HepG2 (cell line): ENCODE measurements around the gene AMBRA1. TPM values are rescaled to one million over a fixed set of nuclear protein-coding genes. Genes with fewer than 3 reads are reported as not detected.

Experiments used
- ATF7 ChIP-seq, 2 experiments: fragments of 450-650 bp in 1 of 2; sonication (generic) in 1 of 2; formaldehyde crosslinking in 1 of 2; IDR thresholded peaks; 2 replicates each; pipeline versions ENCODE4 v1.4.0 to v1.6.1; 2016 to 2020; ENCODE audit warnings: antibody characterized with exemption in 1 of 2, mild to moderate bottlenecking in 1 of 2, missing genetic modification reagents in 1 of 2
- CC2D1A ChIP-seq: sonication (generic); formaldehyde crosslinking; IDR thresholded peaks from 2 replicates; pipeline ENCODE4 v1.8.1; 2023; ENCODE audit warnings: mild to moderate bottlenecking, missing genetic modification reagents
- HDAC6 ChIP-seq: fragments of 200-600 bp; sonication (generic); IDR thresholded peaks from 2 replicates; pipeline ENCODE4 v1.7.0; 2017; ENCODE audit warnings: mild to moderate bottlenecking, antibody characterized with exemption, low read length, low read depth
- JUN ChIP-seq: sonication (generic); formaldehyde crosslinking; IDR thresholded peaks from 2 replicates; pipeline ENCODE4 v1.4.0; 2020; ENCODE audit warnings: mild to moderate bottlenecking, missing genetic modification reagents
- KAT8 ChIP-seq: IDR thresholded peaks from 2 replicates; pipeline ENCODE4 v1.6.1; 2016; ENCODE audit warnings: missing genetic modification reagents, missing compliant biosample characterization
- MAFK ChIP-seq, 2 experiments: IDR thresholded peaks in 1 of 2; conservative IDR thresholded peaks in 1 of 2; 2 replicates each; pipeline ENCODE4 v1.6.1; 2011; ENCODE audit warnings: improper control_type of control experiment in 2 of 2, low read length in 2 of 2
- MLXIP ChIP-seq: sonication (generic); formaldehyde crosslinking; IDR thresholded peaks from 2 replicates; pipeline ENCODE4 v1.9.0; 2021; ENCODE audit warnings: missing genetic modification reagents, borderline replicate concordance
- RAD21 ChIP-seq: fragments of 450-650 bp; formaldehyde crosslinking; IDR thresholded peaks from 2 replicates; pipeline ENCODE4 v1.5.0; 2020; ENCODE audit warnings: mild to moderate bottlenecking
- RBAK ChIP-seq: sonication (generic); formaldehyde crosslinking; IDR thresholded peaks from 2 replicates; pipeline ENCODE4 v1.5.1; 2020; ENCODE audit warnings: mild to moderate bottlenecking, missing genetic modification reagents
- SALL1 ChIP-seq: sonication (generic); formaldehyde crosslinking; IDR thresholded peaks from 2 replicates; pipeline ENCODE4 v1.8.0; 2022; ENCODE audit warnings: mild to moderate bottlenecking, missing genetic modification reagents
- SALL2 ChIP-seq: sonication (generic); formaldehyde crosslinking; IDR thresholded peaks from 2 replicates; pipeline ENCODE4 v1.8.1; 2023; ENCODE audit warnings: mild to moderate bottlenecking, missing genetic modification reagents, inconsistent platforms
- SIX4 ChIP-seq: sonication (generic); formaldehyde crosslinking; IDR thresholded peaks from 2 replicates; pipeline ENCODE4 v1.4.0; 2020; ENCODE audit warnings: missing genetic modification reagents
- TEAD3 ChIP-seq: optimal IDR thresholded peaks from 2 replicates; pipeline ENCODE3; 2016; ENCODE audit warnings: borderline replicate concordance
- YEATS4 ChIP-seq: sonication (generic); formaldehyde crosslinking; IDR thresholded peaks from 2 replicates; pipeline ENCODE4 v1.4.0; 2020; ENCODE audit warnings: missing genetic modification reagents, borderline replicate concordance
- ZFY ChIP-seq: sonication (generic); formaldehyde crosslinking; IDR thresholded peaks from 2 replicates; pipeline ENCODE4 v1.4.0; 2020; ENCODE audit warnings: missing genetic modification reagents
- ZIK1 ChIP-seq: sonication (generic); formaldehyde crosslinking; IDR thresholded peaks from 2 replicates; pipeline ENCODE4 v1.5.0; 2020; ENCODE audit warnings: mild to moderate bottlenecking, low read depth, missing genetic modification reagents, borderline replicate concordance
- ZNF20 ChIP-seq: sonication (generic); formaldehyde crosslinking; IDR thresholded peaks from 2 replicates; pipeline ENCODE4 v1.4.0; 2020; ENCODE audit warnings: mild to moderate bottlenecking, moderate library complexity, missing genetic modification reagents
- ZNF234 ChIP-seq: sonication (generic); formaldehyde crosslinking; conservative IDR thresholded peaks from 2 replicates; pipeline ENCODE4 v1.5.1; 2020; ENCODE audit warnings: mild to moderate bottlenecking, missing genetic modification reagents
- ZNF331 ChIP-seq: sonication (generic); formaldehyde crosslinking; IDR thresholded peaks from 2 replicates; pipeline ENCODE4 v1.4.0; 2020; ENCODE audit warnings: missing genetic modification reagents
- ZNF788 ChIP-seq: sonication (generic); formaldehyde crosslinking; IDR thresholded peaks from 2 replicates; pipeline ENCODE4 v1.5.0; 2020; ENCODE audit warnings: mild to moderate bottlenecking, missing genetic modification reagents, borderline replicate concordance
- polyA plus RNA-seq, 8 experiments: library from polyadenylated mRNA; depleted of rRNA in 3 of 8; stranded (reverse) in 7 of 8; unstranded in 1 of 8; fragments of >200 nt; fragmentation: Illumina TruSeq in 4 of 8; extraction: Trizol in 4 of 8; gene quantifications; 2 replicates each; pipeline versions ENCODE4 v1.2.1 to v1.2.3, GENCODE V29; 2011 to 2016; ENCODE audit warnings: low read depth in 4 of 8, missing spikeins in 1 of 8, mixed read lengths in 1 of 8; ENCODE audit not compliant: insufficient read depth in 1 of 8
- total RNA-seq, 5 experiments: library from RNA; depleted of rRNA; stranded (reverse); fragments of >200 nt; fragmentation: Illumina TruSeq; extraction: Trizol; gene quantifications; 2 replicates each; pipeline ENCODE4 v1.2.3, GENCODE V29; 2016; ENCODE audit warnings: low read depth in 1 of 5
- TF ChIP-seq, protein P1 (sequence below): sonication (generic); formaldehyde crosslinking; IDR thresholded peaks from 2 replicates; pipeline ENCODE4 v1.4.0; 2020; ENCODE audit warnings: missing genetic modification reagents
- TF ChIP-seq, protein P2 (sequence below): sonication (generic); formaldehyde crosslinking; IDR thresholded peaks from 2 replicates; pipeline ENCODE4 v1.4.0; 2020; ENCODE audit warnings: missing genetic modification reagents, borderline replicate concordance

AMBRA1 gene
- total and polyA plus RNA-seq, 2 of the 13 experiments (the other 11 are each of a cell fraction or from before 2014, with no cell fraction given) = 15.7 to 26.0 TPM

GRCh38 chr11:46611526-46612304 is 17.9 kb upstream of the AMBRA1 start (continued):
- TF ChIP-seq KAT8 (CRISPR knock-in tag) (no peak), ATF7 (IDR thresholded peaks at IDR 0.05) (no peak), ATF7 (CRISPR knock-in tag; IDR thresholded peaks at IDR 0.05) (no peak), ZNF20 (CRISPR knock-in tag) (no peak), SIX4 (CRISPR knock-in tag) (no peak), ZNF331 (CRISPR knock-in tag) (no peak), RBAK (CRISPR knock-in tag) (no peak), ZNF234 (no peak), ZIK1 (CRISPR knock-in tag) (no peak), CC2D1A (no peak), SALL1 (no peak; the same call in 1 of the 2 replicates), HDAC6 (no peak), YEATS4 (CRISPR knock-in tag) (peak; percentile 19; the same call in 1 of the 2 replicates), MAFK (conservative IDR thresholded peaks at IDR 0.05 in 1 of 2, IDR thresholded peaks at IDR 0.05 in 1 of 2; ENCODE audit: low read length in 2 of 2) (no peak), RAD21 (CRISPR knock-in tag) (no peak), TEAD3 (CRISPR knock-in tag) (no peak), ZFY (CRISPR knock-in tag) (no peak), SALL2 (no peak), JUN (peak; percentile 54; the same call in 1 of the 2 replicates), MLXIP (CRISPR knock-in tag) (no peak), ZNF788 (CRISPR knock-in tag) (no peak)
- TF ChIP-seq, protein P1, sequence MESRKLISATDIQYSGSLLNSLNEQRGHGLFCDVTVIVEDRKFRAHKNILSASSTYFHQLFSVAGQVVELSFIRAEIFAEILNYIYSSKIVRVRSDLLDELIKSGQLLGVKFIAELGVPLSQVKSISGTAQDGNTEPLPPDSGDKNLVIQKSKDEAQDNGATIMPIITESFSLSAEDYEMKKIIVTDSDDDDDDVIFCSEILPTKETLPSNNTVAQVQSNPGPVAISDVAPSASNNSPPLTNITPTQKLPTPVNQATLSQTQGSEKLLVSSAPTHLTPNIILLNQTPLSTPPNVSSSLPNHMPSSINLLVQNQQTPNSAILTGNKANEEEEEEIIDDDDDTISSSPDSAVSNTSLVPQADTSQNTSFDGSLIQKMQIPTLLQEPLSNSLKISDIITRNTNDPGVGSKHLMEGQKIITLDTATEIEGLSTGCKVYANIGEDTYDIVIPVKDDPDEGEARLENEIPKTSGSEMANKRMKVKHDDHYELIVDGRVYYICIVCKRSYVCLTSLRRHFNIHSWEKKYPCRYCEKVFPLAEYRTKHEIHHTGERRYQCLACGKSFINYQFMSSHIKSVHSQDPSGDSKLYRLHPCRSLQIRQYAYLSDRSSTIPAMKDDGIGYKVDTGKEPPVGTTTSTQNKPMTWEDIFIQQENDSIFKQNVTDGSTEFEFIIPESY = no peak
- TF ChIP-seq, protein P2, sequence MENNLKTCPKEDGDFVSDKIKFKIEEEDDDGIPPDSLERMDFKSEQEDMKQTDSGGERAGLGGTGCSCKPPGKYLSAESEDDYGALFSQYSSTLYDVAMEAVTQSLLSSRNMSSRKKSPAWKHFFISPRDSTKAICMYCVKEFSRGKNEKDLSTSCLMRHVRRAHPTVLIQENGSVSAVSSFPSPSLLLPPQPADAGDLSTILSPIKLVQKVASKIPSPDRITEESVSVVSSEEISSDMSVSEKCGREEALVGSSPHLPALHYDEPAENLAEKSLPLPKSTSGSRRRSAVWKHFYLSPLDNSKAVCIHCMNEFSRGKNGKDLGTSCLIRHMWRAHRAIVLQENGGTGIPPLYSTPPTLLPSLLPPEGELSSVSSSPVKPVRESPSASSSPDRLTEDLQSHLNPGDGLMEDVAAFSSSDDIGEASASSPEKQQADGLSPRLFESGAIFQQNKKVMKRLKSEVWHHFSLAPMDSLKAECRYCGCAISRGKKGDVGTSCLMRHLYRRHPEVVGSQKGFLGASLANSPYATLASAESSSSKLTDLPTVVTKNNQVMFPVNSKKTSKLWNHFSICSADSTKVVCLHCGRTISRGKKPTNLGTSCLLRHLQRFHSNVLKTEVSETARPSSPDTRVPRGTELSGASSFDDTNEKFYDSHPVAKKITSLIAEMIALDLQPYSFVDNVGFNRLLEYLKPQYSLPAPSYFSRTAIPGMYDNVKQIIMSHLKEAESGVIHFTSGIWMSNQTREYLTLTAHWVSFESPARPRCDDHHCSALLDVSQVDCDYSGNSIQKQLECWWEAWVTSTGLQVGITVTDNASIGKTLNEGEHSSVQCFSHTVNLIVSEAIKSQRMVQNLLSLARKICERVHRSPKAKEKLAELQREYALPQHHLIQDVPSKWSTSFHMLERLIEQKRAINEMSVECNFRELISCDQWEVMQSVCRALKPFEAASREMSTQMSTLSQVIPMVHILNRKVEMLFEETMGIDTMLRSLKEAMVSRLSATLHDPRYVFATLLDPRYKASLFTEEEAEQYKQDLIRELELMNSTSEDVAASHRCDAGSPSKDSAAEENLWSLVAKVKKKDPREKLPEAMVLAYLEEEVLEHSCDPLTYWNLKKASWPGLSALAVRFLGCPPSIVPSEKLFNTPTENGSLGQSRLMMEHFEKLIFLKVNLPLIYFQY (CRISPR knock-in tag) = no peak
